NCI-H2171 treated with DMSO at 0.1 percent for 48 hours (cell line): ENCODE results near the gene RPL9.
"Not testable (repeated sequence)": the region's sequence is repeated elsewhere in the genome, so short reads cannot be mapped to it uniquely, and the experiment has no call there.

ENCODE experiments used
- DNase-seq: peaks from one replicate; lab custom pipeline; 2025; lab: John Stamatoyannopoulos, UW

The RPL9 gene

GRCh38 chr4:39466747-39467146 is 8.0 kb upstream of the RPL9 start:
- no peak for DNase-seq

GRCh38 chr4:39464886-39465501 is 6.3 kb upstream of the RPL9 start:
- no peak for DNase-seq

DNA sequence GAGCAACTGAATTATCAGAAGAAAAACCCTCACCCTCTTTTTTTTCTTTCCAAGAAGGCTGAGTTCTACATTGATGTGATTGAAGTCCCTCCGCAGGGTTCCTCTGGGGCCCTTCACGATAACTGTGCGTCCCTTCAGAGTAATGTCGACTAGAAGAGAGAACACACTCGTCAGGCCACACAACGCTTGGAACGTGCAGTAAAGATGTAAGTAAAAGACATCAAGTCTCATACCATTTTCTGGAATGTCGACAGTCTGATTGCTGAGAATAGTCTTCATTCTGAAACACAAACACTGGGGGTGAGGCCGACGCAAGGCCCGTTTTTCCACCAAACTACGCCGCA is 589 bp downstream of the RPL9 start:
- not testable (repeated sequence) for DNase-seq

- no peak for DNase-seq
Observed at GRCh38 chr4:39456946-39457763, 1.6 kb downstream of the RPL9 start.

- no peak for DNase-seq
Observed at GRCh38 chr4:39455486-39455885, 3.2 kb downstream of the RPL9 start.

DNA sequence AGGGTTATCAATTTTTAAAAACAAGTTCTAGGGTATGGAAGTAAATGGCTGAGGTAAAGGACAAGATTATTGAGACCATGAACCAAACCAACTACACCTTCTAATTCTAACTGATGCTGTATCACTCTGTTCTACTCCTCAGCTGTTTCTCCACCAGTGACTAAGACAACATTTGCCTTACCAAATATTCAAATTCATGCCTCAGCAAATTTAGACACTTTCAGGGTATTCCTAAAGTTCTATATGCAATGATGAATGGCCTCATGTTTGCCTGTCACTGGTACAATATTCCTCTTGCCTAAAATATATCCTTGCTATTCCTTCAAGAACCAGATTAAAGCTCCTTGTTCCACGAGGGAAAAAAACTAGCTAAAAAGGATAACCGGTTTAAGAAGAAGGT is 5.0 kb downstream of the RPL9 start:
- no peak for DNase-seq

DNA sequence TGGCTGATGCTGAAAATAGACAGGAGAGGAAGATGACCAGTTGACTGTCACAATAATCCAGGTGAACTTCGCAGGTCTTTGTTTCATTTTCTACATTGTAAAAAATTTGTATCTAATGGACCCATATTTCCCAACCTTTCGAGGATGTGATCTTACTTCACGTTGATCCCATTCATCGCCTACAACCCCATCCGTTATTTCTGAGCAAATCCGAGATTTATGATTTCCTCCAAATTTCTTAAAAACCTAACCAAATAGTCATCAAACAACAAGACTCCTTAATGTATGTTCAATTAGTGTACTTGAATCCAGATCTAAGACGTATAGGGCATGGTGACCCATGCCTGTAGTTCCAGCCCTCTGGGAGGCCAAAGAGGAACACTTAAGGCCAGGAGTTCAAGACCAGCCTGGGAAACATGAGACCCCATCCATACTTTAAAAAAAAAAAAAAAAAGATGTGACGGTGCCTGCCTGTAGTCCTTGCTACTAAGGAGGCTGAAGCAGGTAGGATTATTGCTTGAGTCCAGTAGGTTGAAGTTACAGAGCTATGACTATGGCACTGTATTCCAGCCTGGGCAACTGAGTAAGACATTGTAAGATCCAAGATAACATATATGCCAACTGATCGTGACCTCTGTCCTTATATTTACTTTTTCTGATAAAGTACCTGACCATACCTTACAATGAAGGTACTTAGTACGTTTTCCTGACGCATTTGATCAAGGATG is 5.7 kb downstream of the RPL9 start:
- no peak for DNase-seq

DNA sequence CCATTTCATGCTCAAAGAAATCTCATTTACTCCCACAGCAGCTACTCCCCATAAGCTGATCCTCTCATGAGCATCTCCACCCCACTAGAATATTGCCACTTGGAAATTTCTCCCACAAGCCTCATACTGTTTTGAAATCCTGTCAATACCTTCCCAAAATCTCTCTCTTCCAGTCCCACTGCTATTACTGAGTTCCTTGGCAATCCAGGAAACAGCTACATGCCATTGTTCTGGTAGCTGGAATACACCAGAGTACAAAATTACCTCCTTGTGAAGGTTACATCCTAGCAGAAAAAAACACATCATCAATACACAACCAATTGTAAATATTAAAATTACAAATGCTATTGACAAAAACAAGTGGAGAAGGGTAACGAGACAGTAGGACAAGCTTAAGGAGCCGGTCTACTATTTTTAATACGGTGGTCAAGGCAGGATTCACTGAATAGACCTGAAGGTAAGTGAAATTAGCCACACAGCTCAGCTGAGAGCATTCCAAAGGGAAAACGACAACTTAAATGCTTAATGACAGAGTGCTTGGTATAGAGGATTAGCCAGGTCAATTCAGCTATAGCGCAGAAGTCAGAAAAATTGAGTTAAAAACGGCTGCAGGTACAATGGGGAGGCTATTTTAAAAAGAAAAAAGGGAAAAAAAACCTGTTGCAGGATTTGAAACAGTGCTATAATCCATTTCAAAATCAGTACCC is 6.4 kb downstream of the RPL9 start:
- DNase-seq: no peak

DNA sequence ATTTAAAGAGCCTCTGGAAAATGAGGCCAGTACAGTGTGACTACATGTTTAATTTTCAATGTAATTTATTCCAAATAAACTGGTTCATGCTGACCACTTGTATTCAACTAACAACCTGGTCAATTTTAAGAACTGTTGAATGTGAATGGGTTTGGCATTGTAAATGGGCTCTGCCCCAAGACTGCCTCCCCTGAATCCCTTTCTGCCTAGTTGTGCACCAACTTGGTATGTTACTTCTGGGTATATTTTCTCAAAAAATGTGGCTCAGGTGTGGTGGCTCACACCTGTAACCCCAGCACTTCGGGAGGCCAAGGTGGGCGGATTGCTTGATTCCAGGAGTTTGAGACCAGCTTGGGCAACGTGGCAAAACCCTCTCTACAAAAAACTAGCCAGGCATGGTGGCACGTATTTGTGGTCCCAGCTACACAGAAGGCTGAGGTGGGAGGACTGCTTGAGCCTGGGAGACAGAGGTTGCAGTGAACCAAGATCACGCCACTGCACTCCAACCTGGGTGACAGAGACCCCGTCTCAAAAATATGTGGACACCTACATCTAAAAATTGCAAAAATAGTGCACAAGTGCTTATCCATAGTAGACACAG is 7.2 kb downstream of the RPL9 start:
- no peak for DNase-seq

DNA sequence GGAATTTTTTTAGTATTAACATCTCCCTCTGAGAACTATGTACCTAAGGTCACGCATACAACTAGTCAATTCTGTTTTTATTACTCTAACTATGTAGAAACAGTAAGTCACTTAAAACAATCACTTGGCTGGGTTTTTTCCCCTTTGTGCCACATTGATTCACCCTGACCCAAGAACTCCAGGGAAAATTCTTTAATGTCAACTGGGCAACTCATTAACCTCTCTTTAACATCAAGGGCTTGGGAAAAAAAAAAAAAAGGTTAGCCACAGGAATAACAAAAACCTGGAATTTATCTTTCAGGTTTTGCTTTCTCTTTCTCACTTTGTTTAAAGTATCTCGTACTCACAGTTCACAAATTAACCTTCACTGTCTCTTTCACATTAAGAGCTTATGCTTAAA is 8.1 kb downstream of the RPL9 start:
- no peak for DNase-seq

DNA sequence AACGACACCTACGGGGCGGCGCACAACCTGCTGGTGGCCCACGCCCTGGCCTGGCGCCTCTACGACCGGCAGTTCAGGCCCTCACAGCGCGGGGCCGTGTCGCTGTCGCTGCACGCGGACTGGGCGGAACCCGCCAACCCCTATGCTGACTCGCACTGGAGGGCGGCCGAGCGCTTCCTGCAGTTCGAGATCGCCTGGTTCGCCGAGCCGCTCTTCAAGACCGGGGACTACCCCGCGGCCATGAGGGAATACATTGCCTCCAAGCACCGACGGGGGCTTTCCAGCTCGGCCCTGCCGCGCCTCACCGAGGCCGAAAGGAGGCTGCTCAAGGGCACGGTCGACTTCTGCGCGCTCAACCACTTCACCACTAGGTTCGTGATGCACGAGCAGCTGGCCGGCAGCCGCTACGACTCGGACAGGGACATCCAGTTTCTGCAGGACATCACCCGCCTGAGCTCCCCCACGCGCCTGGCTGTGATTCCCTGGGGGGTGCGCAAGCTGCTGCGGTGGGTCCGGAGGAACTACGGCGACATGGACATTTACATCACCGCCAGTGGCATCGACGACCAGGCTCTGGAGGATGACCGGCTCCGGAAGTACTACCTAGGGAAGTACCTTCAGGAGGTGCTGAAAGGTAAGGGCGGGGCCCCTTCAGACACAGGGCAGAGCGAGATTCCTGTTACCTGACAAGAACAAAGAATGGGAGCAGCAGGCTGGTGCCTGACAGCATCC is 11.7 kb downstream of the RPL9 start:
- DNase-seq: no peak

GRCh38 chr4:39446483-39446841 is 12.3 kb downstream of the RPL9 start:
- no peak for DNase-seq

DNA sequence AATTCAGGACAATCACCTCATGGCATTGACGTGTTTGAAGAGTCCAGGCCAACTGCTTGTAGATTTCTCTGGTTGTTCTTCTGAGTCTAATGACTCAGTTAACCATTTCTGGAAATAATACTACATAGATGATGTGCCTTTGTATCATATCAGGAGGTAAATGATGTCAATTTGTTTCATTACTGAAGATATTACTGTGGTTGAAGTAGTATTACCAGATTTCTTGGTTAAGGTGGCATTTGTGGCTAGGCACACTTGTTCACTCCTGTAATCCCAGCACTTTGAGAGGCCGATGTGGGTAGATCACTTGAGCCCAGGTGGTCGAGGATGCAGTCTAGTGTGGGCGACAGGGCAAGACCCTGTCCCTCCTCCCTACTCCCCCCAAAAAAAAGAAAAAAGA is 15.7 kb downstream of the RPL9 start:
- DNase-seq: no peak

GRCh38 chr4:39441593-39441992 is 17.1 kb downstream of the RPL9 start:
- DNase-seq: no peak

DNA sequence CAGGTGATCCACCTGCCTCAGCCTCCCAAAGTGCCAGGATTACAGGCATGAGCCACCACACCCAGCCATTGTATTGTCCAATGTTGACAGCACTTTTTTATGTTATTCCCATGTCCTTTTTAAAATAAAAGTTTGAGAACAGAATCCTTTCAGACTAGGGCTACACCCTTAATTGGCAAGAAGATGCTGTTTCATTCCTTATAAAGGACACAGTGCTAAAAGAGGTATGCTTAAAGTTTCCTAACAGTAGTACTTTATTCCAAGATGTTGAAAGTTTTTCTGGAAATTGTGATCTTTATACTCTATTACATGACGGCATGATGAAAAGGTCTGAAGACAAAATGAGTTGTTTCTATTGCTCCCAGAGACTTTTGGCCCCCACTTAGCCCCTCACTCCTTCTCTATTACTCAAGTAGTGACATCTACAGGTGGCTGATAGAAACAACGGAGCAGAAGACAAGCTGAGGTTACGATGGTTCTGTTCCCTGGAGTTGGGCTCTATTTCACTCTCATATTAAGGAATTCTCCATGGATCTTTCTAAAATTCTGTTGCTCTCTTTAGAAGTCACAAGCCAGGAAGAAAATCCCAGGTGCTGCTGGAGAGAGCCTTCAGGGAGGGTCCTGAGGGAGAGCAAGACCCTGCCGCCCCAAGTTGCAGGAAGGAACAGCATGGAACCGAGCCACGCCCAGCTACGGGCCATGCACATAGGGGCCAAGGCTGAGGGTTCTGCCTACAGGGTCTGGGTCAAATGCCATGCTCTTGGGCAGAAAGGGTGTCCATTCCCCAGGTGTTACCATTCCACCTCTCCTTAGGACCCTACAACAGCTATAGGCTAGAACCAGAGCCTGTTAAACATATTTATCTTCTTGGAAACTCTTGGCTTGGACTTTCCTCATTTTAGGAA is 22.8 kb downstream of the RPL9 start:
- no peak for DNase-seq

DNA sequence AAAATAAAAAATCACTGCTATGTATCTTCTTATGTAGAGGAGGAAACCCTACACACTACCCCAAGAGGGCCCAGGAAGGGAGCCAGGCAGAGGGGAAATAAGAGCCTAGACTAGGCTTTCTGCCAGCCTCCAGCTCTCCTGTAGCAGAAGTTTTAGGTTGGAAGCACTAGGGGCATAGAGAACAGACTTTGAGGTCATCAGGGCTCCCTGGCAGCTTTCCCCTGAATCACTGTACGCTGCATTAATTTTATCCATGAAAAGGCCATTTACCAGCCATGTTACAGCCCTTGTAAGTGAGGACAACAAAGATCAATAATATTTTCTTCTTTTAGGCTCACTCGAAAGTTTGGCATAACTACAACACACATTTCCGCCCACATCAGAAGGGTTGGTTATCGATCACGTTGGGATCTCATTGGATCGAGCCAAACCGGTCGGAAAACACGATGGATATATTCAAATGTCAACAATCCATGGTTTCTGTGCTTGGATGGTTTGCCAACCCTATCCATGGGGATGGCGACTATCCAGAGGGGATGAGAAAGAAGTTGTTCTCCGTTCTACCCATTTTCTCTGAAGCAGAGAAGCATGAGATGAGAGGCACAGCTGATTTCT is 24.7 kb downstream of the RPL9 start:
- no peak for DNase-seq

DNA sequence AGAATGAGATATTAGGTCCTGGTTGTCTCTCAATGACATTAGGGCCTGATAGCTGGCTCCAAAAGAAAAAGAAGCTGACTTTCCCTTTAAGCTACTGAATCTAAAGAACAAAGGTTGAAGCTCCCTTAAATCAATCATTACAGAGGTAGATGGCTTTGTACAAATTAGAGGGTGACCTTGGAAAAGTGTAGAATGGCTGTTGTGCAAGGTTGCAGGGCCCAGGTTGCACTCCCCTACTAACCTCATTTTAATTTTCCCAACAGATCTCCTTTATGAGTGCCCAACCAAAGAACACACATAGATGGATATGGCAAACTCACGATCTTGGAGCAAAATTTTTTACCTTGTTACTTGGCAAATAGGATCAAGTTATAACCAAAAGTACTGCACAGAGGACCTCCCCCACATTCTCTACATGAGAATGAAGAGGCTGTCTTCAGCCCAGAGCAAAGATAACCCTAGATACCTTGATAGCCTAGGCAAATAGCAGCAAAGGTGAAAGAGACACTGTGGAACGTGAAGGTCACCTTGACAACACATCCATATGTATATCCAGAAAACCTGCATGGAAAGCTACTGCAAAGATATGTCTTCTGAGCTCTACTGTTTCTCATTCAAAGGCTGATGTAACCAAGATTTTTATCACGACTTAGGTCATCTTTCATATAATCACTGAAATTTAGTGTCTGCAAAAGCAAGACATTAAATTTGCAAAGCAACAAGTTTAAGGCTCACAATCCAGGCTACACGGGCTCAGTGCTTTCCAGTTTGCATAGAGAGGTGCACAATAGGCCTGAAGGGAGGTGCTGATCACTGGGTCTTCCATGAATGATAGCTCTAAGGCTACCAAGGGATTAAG is 29.0 kb downstream of the RPL9 start:
- DNase-seq: no peak

DNA sequence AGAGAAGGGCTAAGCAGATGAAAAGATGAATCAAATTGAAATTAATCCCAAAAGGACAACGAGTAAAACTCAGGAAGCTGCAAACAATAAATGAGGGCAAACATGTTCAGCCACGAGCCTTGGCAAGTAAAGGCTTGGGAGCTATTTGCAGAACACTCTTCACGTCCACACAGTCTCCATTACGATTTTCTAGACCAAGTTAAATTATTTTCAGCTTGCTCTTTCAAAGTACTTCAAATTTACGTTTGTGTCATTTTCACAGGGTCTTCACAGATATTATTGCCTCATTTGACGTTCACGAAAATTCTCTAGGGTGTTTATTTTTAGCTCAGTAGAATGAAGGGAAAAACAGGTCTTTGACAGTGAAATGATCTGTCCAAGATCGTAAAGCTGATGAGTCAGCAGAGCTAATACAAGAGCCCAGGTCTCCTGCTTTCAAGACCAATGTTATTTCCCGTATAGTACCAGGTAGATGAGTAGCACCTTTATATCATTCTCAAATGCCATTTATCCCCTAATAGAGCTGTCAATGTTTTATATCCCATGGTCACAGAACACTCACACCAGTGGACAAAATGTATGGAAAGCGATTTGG is 31.1 kb downstream of the RPL9 start:
- DNase-seq: no peak

GRCh38 chr4:39426728-39427127 is 32.0 kb downstream of the RPL9 start:
- DNase-seq: no peak
